Keratinocyte (primary cell): ENCODE data around the gene TCP11L1.
"Not testable (repeated sequence)": the region's sequence is repeated elsewhere in the genome, so short reads cannot be mapped to it uniquely, and the experiment has no call there.

ENCODE experiments used
- CTCF ChIP-seq, 3 experiments: IDR thresholded peaks in 1 of 3; conservative IDR thresholded peaks in 1 of 3; optimal IDR thresholded peaks in 1 of 3; 2 replicates in 2 of 3; 3 replicates in 1 of 3; pipeline versions ENCODE3 to v1.5.1; 2011; ENCODE audit warnings: low read length in 3 of 3, mild to moderate bottlenecking in 3 of 3, moderate library complexity in 2 of 3, control low read depth in 1 of 3, inconsistent platforms in 1 of 3; ENCODE audit not compliant: insufficient read depth in 2 of 3; ENCODE audit errors: extremely low read depth in 1 of 3
- EZH2 ChIP-seq: IDR thresholded peaks from one replicate; pipeline ENCODE4 v1.6.1; 2012; ENCODE audit warnings: inconsistent platforms, mild to moderate bottlenecking, low read length, moderate library complexity

DNA sequence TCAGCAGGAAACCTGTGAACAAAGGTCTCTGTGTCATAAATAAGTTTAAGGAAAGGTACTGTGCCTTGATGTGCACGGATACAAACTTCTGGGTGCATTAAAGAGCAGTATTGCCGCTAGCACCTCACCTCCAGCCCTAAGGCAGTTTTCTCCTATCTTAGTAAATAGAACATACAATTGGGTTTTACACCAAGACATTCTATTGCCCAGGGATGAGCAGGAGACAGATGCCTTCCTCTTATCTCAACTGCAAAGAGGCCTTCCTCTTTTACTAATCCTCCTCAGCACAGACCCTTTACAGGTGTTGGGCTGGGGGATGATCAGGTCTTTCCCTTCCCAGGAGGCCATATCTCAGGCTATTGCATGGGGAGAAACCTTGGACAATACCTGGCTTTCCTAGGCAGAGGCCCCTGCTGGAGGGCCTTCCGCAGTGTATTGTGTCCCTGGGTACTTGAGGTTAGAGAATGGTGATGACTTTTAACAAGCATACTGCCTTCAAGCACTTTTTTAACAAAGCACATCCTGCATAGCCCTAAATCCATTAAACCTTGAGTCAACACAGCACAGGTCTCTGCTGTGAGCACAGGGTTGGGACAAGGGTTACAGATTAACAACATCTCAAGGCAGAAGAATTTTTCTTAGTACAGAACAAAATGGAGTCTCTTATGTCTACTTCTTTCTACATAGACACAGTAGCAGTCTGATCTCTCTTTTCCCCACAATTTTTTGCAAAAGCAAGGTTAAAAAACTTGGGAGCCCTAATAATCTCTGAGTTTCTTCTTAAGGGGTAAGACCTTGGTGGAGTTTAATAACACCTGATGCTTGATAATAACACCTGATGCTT is 10.4 kb downstream of the TCP11L1 start:
- not testable (repeated sequence) for TF ChIP-seq CTCF (optimal IDR thresholded peaks at IDR 0.05 in 1 of 3, IDR thresholded peaks at IDR 0.05 in 1 of 3, conservative IDR thresholded peaks at IDR 0.05 in 1 of 3; ENCODE audit: extremely low read depth in 1 of 3, insufficient read depth in 2 of 3, low read length in 3 of 3); EZH2
